HepG2 (cell line): Measurements from ENCODE around the gene INTS12.

Source experiments
- CTCF ChIP-seq: sonication (generic); formaldehyde crosslinking; IDR thresholded peaks from 2 replicates; pipeline ENCODE4 v1.5.0; 2020; ENCODE audit warnings: mild to moderate bottlenecking, missing genetic modification reagents, moderate library complexity
- MEF2D ChIP-seq: sonication (generic); formaldehyde crosslinking; IDR thresholded peaks from 2 replicates; pipeline ENCODE4 v1.5.1; 2020; ENCODE audit warnings: mild to moderate bottlenecking, missing genetic modification reagents
- MYPOP ChIP-seq: sonication (generic); formaldehyde crosslinking; IDR thresholded peaks from 2 replicates; pipeline ENCODE4 v1.8.1; 2023; ENCODE audit warnings: mild to moderate bottlenecking, moderate library complexity, missing genetic modification reagents
- POLR2A ChIP-seq, 2 experiments: IDR thresholded peaks; 2 replicates each; pipeline ENCODE4 v1.6.1; 2011; ENCODE audit warnings: low read depth in 2 of 2, low read length in 2 of 2, mild to moderate bottlenecking in 1 of 2, moderate library complexity in 1 of 2; ENCODE audit not compliant: insufficient read depth in 1 of 2
- TBL1XR1 ChIP-seq: fragments of 150-350 bp; IDR thresholded peaks from 2 replicates; pipeline ENCODE4 v1.6.1; 2014; ENCODE audit warnings: borderline replicate concordance, low read length; ENCODE audit not compliant: partially characterized antibody
- ZKSCAN1 ChIP-seq: fragments of 150-350 bp; IDR thresholded peaks from 2 replicates; pipeline ENCODE4 v1.6.1; 2014; ENCODE audit warnings: low read length
- ZNF180 ChIP-seq: sonication (generic); formaldehyde crosslinking; IDR thresholded peaks from 2 replicates; pipeline ENCODE4 v1.4.0; 2020; ENCODE audit warnings: low read depth, missing genetic modification reagents, borderline replicate concordance
- ZNF3 ChIP-seq: IDR thresholded peaks from 2 replicates; pipeline ENCODE4 v1.7.0; 2017; ENCODE audit warnings: inconsistent platforms

- TF ChIP-seq POLR2A (IDR thresholded peaks at IDR 0.05; ENCODE audit: insufficient read depth in 1 of 2, low read depth in 2 of 2, low read length in 2 of 2) = no peak
- no peak for TF ChIP-seq ZKSCAN1
- TF ChIP-seq ZNF3 = no peak
- TF ChIP-seq MEF2D = no peak
- no peak for TF ChIP-seq ZNF180 (CRISPR knock-in tag)
- no peak for TF ChIP-seq TBL1XR1
- TF ChIP-seq CTCF (CRISPR knock-in tag) = no peak
- no peak for TF ChIP-seq MYPOP (CRISPR knock-in tag)
Measured at GRCh38 chr4:105709081-105709450, 577 bp upstream of the INTS12 start.
